Hippocampal formation (tissue), 2 donors: ENCODE measurements around the gene TMEM203.
A peak's percentile ranks its signal among the peaks of the same experiment; 100 is the strongest.
"Not testable (repeated sequence)": the region's sequence is repeated elsewhere in the genome, so short reads cannot be mapped to it uniquely, and the experiment has no call there.

Source experiments
- DNase-seq, 2 donors: peaks; one replicate each; lab custom pipeline; 2025; lab: John Stamatoyannopoulos, UW

Gene TMEM203, protein sequence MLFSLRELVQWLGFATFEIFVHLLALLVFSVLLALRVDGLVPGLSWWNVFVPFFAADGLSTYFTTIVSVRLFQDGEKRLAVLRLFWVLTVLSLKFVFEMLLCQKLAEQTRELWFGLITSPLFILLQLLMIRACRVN

GRCh38 chr9:137205126-137206069, at the start of gene TMEM203, which contains the start of gene NDOR1:
TSS of gene TMEM203 (minus strand) at chr9:137205648. CDS start at chr9:137205414, 234 bp downstream.
TSS of gene NDOR1 (plus strand) at chr9:137205700. CDS start at chr9:137205778, 78 bp downstream.
- DNase-seq = peak; percentile 73 to 90

- DNase-seq = peak; percentile 61 to 90
These were observed 49.4 kb upstream of the TMEM203 start, which contains the start of gene NELFB for GRCh38 chr9:137254624-137255447. TSS of gene NELFB (plus strand) at chr9:137255327.

- DNase-seq = no peak
These were observed 48.5 kb upstream of the TMEM203 start for GRCh38 chr9:137253717-137254623.

- no peak for DNase-seq
These were observed 47.4 kb upstream of the TMEM203 start for GRCh38 chr9:137252555-137253506.

DNA sequence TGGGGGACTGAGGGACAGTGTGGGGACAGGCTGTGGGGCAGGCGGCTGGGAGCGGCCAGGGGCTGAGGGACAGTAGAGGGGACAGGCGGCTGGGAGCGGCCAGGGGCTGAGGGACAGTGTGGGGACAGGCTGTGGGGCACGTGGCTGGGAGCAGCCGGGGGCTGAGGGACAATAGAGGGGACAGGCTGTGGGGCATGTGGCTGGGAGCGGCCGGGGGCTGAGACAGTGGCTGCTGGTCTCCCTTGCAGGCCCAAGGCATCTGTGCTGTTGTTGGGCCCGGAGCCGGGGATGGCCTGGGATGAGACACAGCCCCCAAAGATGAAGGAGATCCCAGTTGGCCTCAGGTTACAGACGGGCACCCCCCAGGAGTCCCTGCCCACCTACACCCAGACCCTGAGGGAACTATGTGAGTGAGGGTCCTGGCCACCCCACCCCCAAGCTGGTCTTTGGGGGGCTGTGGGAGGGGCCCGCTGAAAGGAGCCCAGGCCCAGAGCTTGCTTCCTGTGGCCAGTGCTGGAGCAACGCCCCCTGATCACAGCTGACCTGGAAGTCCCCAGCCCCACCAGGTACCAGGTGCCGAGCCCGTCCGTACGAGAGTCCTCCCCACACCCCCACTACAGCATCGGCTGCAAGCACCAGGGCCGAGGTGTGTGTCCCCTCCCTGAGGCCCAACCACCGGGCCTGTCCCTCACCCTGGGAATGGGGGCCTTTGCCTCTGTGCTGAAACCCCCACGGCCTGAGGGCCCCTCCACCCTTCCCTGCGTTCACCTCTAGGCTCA, 46.2 kb upstream of the TMEM203 start:
- no peak for DNase-seq

GRCh38 chr9:137251194-137251461, 45.7 kb upstream of the TMEM203 start, which contains the start of gene STPG3:
TSS of gene STPG3 (plus strand) at chr9:137251286. CDS start at chr9:137251287, 1 bp downstream.
- DNase-seq = no peak

- DNase-seq = no peak
These were observed 45.1 kb upstream of the TMEM203 start for GRCh38 chr9:137250329-137251193.

GRCh38 chr9:137247916-137248175, 42.4 kb upstream of the TMEM203 start:
- no peak for DNase-seq

GRCh38 chr9:137247135-137247915, 41.9 kb upstream of the TMEM203 start:
- no peak for DNase-seq

DNA sequence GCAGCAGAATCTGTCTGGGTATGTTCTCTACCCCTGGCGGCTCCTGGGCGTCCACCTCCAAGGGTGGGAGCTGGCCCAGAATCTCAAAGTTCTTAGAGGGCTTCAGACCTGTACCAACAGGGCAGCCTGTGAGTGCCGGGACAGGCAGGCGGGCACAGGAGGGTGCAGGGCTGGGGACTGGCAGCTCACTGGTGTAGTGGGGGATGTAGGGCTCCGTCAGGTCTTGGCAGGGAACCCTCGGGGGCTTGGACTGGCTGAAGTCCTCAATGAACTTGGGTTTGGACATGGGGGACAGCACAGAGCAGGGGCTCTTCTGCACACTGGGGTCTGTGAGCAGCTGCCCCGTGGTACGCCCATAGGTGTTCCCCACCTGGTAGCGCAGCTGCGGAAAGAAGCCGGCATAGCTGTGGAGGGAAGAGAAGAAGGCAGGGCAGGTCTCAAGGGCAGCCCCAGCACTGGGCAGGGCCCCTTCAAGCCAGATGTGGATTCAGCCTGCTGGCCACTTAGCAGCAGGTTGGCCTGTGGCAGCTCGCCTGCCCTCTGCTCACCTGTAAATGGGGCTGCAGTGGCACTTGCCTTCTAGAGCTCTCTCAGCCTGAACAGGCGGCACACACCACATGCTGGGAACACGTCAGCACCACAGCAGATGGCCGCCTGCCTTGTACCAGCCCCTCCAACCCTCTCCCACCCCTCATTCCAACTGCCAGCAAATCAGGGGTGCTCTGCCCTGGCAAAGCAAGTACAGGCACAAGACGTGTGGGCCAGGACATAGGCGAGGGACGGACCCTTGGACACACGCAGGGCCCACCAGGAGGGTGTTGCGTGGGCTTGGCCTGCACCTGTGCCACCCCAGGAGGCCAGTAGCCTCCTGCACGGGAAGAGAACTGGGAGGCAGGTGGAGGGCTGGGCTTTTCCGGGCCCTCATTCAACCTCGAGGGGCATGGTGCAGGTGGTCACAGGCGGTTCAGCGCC, 40.3 kb upstream of the TMEM203 start:
- no peak for DNase-seq

DNA sequence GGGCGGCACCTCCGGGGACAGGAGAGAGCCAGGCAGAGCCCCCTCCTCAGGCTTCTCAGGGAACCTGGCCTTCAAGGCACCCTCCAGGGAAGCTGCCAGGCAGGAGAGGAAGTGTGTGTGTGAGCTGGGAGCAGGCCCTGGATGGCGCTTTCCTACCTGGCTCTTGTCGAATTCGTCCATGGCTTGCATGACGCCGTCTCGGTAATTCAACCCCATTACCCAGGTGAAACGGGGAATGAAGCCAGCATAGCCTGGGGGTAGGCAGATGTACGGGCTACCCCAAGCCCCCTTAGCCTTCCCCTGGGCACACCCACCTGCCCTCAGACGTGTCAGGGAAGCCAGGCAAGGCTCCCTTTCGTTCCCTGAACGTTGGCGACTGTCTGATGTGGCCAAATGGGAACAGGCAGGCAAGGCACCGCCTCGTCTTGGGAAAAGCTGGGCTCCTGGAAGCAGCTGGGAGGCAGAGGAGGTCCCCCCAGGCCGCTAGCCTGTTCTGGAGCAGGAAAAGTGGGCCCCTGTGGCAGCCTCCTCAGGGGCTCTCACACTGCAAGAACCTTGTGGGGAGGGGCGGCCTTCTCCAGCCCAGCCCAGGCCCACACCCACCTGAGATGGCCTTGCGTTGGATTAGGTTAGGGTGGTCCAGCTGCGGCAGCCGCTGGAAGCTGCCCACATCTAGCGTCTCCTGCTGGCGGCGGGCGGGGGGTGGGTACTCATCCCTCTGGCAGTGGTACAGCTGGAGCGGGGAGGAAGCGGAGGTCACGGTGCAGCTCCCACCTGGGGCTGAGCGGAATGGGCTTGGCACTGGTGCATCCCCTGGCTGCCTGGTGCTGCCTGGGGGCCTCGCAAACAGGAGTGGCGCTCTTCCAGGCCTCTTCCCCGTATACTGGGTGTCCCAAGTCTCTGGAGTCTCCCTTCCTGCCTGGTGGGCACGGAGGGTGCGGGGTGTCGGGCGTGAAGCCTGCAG, 39.3 kb upstream of the TMEM203 start:
- no peak for DNase-seq

- DNase-seq = no peak
These were observed 38.4 kb upstream of the TMEM203 start for GRCh38 chr9:137243626-137244485.

DNA sequence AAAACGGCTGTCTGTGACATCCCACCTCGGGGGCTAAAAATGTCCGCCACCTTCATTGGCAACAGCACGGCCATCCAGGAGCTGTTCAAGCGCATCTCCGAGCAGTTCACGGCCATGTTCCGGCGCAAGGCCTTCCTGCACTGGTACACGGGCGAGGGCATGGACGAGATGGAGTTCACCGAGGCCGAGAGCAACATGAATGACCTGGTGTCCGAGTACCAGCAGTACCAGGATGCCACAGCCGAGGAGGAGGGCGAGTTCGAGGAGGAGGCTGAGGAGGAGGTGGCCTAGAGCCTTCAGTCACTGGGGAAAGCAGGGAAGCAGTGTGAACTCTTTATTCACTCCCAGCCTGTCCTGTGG, 37.8 kb upstream of the TMEM203 start:
- not testable (repeated sequence) for DNase-seq
